ENCODE measurements around the gene AGAP2. TPM values are rescaled to one million over a fixed set of nuclear protein-coding genes. Genes with fewer than 3 reads are reported as not detected.

Gene AGAP2
- total RNA-seq, 2 donors from 2014 or later = 0.75 to 4.8 TPM

DNA sequence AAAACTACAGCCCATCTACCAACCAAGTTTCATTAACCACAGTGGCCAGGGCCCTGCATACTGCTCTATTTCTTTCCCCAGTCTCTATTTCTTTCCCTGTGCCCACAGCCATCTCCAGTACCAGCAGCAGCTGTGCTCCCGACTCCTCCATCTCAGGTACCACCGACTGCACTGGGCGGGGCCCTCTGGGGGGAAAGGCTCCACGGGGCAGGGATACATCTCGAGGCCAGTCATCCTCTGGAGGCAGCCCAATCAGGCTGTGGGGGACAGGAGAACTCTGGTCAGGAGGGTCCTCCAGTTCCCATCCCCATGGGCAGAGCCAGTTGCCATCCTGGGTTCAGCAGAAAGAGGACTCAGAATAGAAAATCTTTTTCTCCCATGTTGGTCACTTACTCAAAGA is 10.5 kb upstream of the AGAP2 start:
- Histone ChIP-seq H3K4me3 (no peak overlapping the region), H3K27ac (no peak overlapping the region), H3K36me3 (peaks cover 40% of the 10 kb centered on the region), H3K9me3 (no peaks in the 10 kb centered on the region), H3K4me1 (peaks cover 0 to 35% of the 10 kb centered on the region in 2 donors), H3K27me3 (no peaks in the 10 kb centered on the region)
- no peak for DNase-seq (ENCODE audit: low spot score)
- TF ChIP-seq, protein P1, sequence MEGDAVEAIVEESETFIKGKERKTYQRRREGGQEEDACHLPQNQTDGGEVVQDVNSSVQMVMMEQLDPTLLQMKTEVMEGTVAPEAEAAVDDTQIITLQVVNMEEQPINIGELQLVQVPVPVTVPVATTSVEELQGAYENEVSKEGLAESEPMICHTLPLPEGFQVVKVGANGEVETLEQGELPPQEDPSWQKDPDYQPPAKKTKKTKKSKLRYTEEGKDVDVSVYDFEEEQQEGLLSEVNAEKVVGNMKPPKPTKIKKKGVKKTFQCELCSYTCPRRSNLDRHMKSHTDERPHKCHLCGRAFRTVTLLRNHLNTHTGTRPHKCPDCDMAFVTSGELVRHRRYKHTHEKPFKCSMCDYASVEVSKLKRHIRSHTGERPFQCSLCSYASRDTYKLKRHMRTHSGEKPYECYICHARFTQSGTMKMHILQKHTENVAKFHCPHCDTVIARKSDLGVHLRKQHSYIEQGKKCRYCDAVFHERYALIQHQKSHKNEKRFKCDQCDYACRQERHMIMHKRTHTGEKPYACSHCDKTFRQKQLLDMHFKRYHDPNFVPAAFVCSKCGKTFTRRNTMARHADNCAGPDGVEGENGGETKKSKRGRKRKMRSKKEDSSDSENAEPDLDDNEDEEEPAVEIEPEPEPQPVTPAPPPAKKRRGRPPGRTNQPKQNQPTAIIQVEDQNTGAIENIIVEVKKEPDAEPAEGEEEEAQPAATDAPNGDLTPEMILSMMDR (IDR thresholded peaks at IDR 0.05) = no peak

- Histone ChIP-seq H3K27ac (peak overlapping the region in 1 of 2 donors; percentile 95), H3K27me3 (no peaks in the 10 kb centered on the region), H3K36me3 (peaks cover 40% of the 10 kb centered on the region), H3K9me3 (no peaks in the 10 kb centered on the region), H3K4me1 (peaks cover 0 to 23% of the 10 kb centered on the region in 2 donors), H3K4me3 (peak overlapping the region in 1 of 2 donors; percentile 90)
- DNase-seq (ENCODE audit: low spot score) = no peak
- TF ChIP-seq, protein P1 (IDR thresholded peaks at IDR 0.05) = no peak
Observed at GRCh38 chr12:57746025-57746424, 7.5 kb upstream of the AGAP2 start.

DNA sequence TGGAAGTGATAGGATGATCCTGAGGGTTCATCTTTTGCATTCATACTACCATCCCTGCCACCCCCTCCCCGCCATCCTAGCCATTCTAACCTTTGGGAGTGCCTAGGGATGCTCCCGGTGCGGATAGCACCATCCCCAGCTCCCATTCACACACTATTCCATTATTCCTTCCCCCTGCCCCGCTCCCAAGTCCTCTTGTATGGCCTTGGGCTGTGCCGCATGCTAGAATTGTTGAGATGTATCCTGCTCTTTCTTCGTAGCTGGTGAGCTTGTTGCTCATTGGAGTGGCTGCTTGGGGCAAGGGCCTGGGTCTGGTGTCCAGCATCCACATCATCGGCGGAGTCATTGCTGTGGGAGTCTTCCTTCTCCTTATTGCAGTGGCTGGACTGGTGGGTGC is 6.9 kb upstream of the AGAP2 start:
- H3K36me3 ChIP-seq = peaks cover 40% of the 10 kb centered on the region
- DNase-seq (ENCODE audit: low spot score) = no peak
- no peaks in the 10 kb centered on the region for H3K27me3 ChIP-seq
- TF ChIP-seq, protein P1 (IDR thresholded peaks at IDR 0.05) = no peak
- H3K4me3 ChIP-seq = peak overlapping the region; percentile 90 to 95
- H3K27ac ChIP-seq = peak overlapping the region; percentile 95 to 97
- H3K4me1 ChIP-seq = peaks cover 0 to 18% of the 10 kb centered on the region in 2 donors
- H3K9me3 ChIP-seq = no peaks in the 10 kb centered on the region

- Histone ChIP-seq H3K9me3 (no peaks in the 10 kb centered on the region), H3K27ac (peak within 1 kb of the TSS; percentile 95 to 97), H3K4me3 (peak within 1 kb of the TSS; percentile 90 to 95), H3K36me3 (peaks cover 36% of the 10 kb centered on the region), H3K4me1 (peaks cover 0 to 18% of the 10 kb centered on the region in 2 donors), H3K27me3 (no peaks in the 10 kb centered on the region)
- TF ChIP-seq, protein P1 (IDR thresholded peaks at IDR 0.05) = no peak
- peak; percentile 99 for DNase-seq (ENCODE audit: low spot score)
Observed at GRCh38 chr12:57744777-57745484, 6.4 kb upstream of the AGAP2 start, which contains the start of gene TSPAN31. Gene TSPAN31, plus strand, starts transcription at chr12:57745039. Its CDS starts 116 bp downstream, at chr12:57745155.

- Histone ChIP-seq H3K36me3 (peaks cover 30% of the 10 kb centered on the region), H3K4me3 (peak overlapping the region; percentile 90 to 95), H3K27ac (peak overlapping the region; percentile 95 to 97), H3K4me1 (peaks cover 0 to 18% of the 10 kb centered on the region in 2 donors), H3K9me3 (no peaks in the 10 kb centered on the region), H3K27me3 (no peaks in the 10 kb centered on the region)
- peak; percentile 89 for DNase-seq (ENCODE audit: low spot score)
- TF ChIP-seq, protein P1 (IDR thresholded peaks at IDR 0.05) = no peak
Observed at GRCh38 chr12:57744194-57744776, 5.7 kb upstream of the AGAP2 start.
